IPS-18a (cell line): ENCODE data around the gene CCDC74A.
"Not testable (repeated sequence)": the region's sequence is repeated elsewhere in the genome, so short reads cannot be mapped to it uniquely, and the experiment has no call there.

Experiments
- H3K27ac ChIP-seq: one replicate; pipeline ENCODE4 v1.5.1; 2013; ENCODE audit warnings: low read length
- H3K27me3 ChIP-seq: one replicate; pipeline ENCODE4 v1.6.1; 2013; ENCODE audit warnings: mild to moderate bottlenecking, low read length; ENCODE audit not compliant: control insufficient read depth, insufficient read depth
- H3K36me3 ChIP-seq: one replicate; pipeline ENCODE4 v1.6.1; 2013; ENCODE audit warnings: low read depth, low read length; ENCODE audit not compliant: control insufficient read depth
- H3K4me1 ChIP-seq: one replicate; pipeline ENCODE4 v1.6.1; 2013; ENCODE audit warnings: low read depth, low read length; ENCODE audit not compliant: control insufficient read depth
- H3K4me3 ChIP-seq: one replicate; pipeline ENCODE4 v1.5.1; 2013; ENCODE audit warnings: low read length
- H3K9ac ChIP-seq: one replicate; pipeline ENCODE4 v1.6.1; 2013; ENCODE audit warnings: mild to moderate bottlenecking, low read length, moderate library complexity
- H3K9me3 ChIP-seq: one replicate; pipeline ENCODE4 v1.6.1; 2013; ENCODE audit warnings: low read depth, low read length; ENCODE audit not compliant: control insufficient read depth

CCDC74A gene

GRCh38 chr2:131527131-131528001, at the start of gene CCDC74A:
CCDC74A (plus strand) TSS chr2:131527888; CDS start chr2:131527971, 83 bp downstream.
- not testable (repeated sequence) for H3K4me1 ChIP-seq, H3K9ac ChIP-seq, H3K36me3 ChIP-seq, H3K9me3 ChIP-seq, H3K27ac ChIP-seq, H3K27me3 ChIP-seq
- H3K4me3 ChIP-seq = peak within 1 kb of the TSS; percentile 53

- H3K4me1 ChIP-seq, H3K9ac ChIP-seq, H3K27ac ChIP-seq, H3K9me3 ChIP-seq, H3K36me3 ChIP-seq, H3K4me3 ChIP-seq, H3K27me3 ChIP-seq: not testable (repeated sequence)
These were observed 49.4 kb upstream of the CCDC74A start for GRCh38 chr2:131478074-131478849.

- H3K27me3 ChIP-seq, H3K4me1 ChIP-seq, H3K36me3 ChIP-seq, H3K9me3 ChIP-seq, H3K27ac ChIP-seq, H3K9ac ChIP-seq, H3K4me3 ChIP-seq: not testable (repeated sequence)
These were observed 48.7 kb upstream of the CCDC74A start for GRCh38 chr2:131478850-131479461.

- H3K4me1 ChIP-seq, H3K27ac ChIP-seq, H3K9ac ChIP-seq, H3K36me3 ChIP-seq, H3K27me3 ChIP-seq, H3K9me3 ChIP-seq, H3K4me3 ChIP-seq: not testable (repeated sequence)
These were observed 47.3 kb upstream of the CCDC74A start for GRCh38 chr2:131480351-131480750.

GRCh38 chr2:131482506-131483155, 45.1 kb upstream of the CCDC74A start:
- not testable (repeated sequence) for H3K27ac ChIP-seq, H3K4me3 ChIP-seq, H3K4me1 ChIP-seq, H3K9me3 ChIP-seq, H3K27me3 ChIP-seq, H3K36me3 ChIP-seq, H3K9ac ChIP-seq

- not testable (repeated sequence) for H3K4me3 ChIP-seq, H3K27me3 ChIP-seq, H3K4me1 ChIP-seq, H3K9me3 ChIP-seq, H3K27ac ChIP-seq, H3K9ac ChIP-seq, H3K36me3 ChIP-seq
These were observed 43.5 kb upstream of the CCDC74A start for GRCh38 chr2:131483981-131484820.

GRCh38 chr2:131484906-131485460, 42.7 kb upstream of the CCDC74A start:
- not testable (repeated sequence) for H3K27me3 ChIP-seq, H3K9ac ChIP-seq, H3K4me1 ChIP-seq, H3K4me3 ChIP-seq, H3K27ac ChIP-seq, H3K9me3 ChIP-seq, H3K36me3 ChIP-seq

GRCh38 chr2:131486201-131486902, 41.3 kb upstream of the CCDC74A start:
- not testable (repeated sequence) for H3K36me3 ChIP-seq, H3K4me1 ChIP-seq, H3K9me3 ChIP-seq, H3K27ac ChIP-seq, H3K27me3 ChIP-seq, H3K4me3 ChIP-seq, H3K9ac ChIP-seq

GRCh38 chr2:131488306-131489205, 39.1 kb upstream of the CCDC74A start:
- Histone ChIP-seq H3K27ac (no peak overlapping the region), H3K36me3 (peaks cover 3% of the 10 kb centered on the region), H3K9me3 (no peaks in the 10 kb centered on the region), H3K4me1 (no peaks in the 10 kb centered on the region), H3K27me3 (no peaks in the 10 kb centered on the region), H3K4me3 (no peak overlapping the region), H3K9ac (no peak overlapping the region)
